ENCODE measurements around the gene KCTD13. TPM values are rescaled to one million over a fixed set of nuclear protein-coding genes. Genes with fewer than 3 reads are reported as not detected.
A peak's percentile ranks its signal among the peaks of the same experiment; 100 is the strongest.
"Not testable (repeated sequence)": the region's sequence is repeated elsewhere in the genome, so short reads cannot be mapped to it uniquely, and the experiment has no call there.

The KCTD13 gene
- total RNA-seq, 3 donors from 2014 or later = 22.2 to 25.8 (median 22.9) TPM

DNA sequence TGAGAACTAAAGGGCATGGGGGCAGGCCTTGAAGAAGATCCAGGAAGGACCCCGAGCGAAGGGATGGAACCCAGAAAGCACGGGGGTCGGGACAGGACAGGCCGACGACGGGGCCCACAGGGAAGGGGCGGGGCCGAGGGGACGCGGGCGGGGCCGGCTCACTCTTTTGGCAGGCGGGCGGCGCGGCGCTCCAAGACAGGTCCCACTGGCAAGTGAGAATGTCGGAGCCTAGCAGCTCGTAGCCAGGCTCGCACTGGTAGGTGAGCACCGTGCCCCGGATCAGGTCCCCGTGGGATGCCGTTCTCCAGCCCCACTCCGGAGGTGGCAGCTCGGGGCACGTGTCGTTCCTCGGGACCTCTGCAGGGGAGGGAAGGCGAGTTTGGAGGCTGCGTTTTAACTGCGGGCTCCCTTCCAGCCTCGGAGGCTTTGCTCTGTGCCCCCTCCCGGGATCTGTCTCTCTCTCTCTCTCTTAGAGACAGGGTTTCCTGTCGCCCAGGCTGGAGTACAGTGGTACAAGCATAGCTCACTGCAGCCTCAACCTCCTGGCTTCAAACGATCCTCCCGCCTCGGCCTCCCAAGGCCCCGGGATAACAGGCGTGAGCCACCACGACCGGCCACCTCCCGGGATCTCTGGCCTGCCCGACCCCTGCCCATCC lies 49.3 kb downstream of the KCTD13 start:
- ATAC-seq (no peak), DNase-seq (peak in 1 of 3 donors; percentile 48)
- Histone ChIP-seq H3K36me3 (ENCODE audit: low read depth) (no peaks in the 10 kb centered on the region), H3K9me3 (no peaks in the 10 kb centered on the region), H3K4me1 (ENCODE audit: low read depth) (no peaks in the 10 kb centered on the region), H3K4me3 (no peak overlapping the region)
- TF ChIP-seq CTCF (IDR thresholded peaks at IDR 0.05) = no peak
- intact Hi-C loops (cut with DNase I, micrococcal nuclease) = no loop called here

- DNase-seq (no peak), ATAC-seq (no peak)
- no peak for TF ChIP-seq CTCF (IDR thresholded peaks at IDR 0.05)
- Histone ChIP-seq H3K9me3 (no peaks in the 10 kb centered on the region), H3K36me3 (ENCODE audit: low read depth) (no peaks in the 10 kb centered on the region), H3K4me3 (no peak overlapping the region), H3K4me1 (ENCODE audit: low read depth) (no peaks in the 10 kb centered on the region)
- intact Hi-C loops (cut with DNase I, micrococcal nuclease) = no loop called here
Observed at GRCh38 chr16:29876217-29876593, 49.8 kb downstream of the KCTD13 start.

GRCh38 chr16:29875206-29875605 lies 50.8 kb downstream of the KCTD13 start:
- DNase-seq (no peak), ATAC-seq (no peak)
- intact Hi-C loops (cut with DNase I, micrococcal nuclease) = no loop called here
- no peaks in the 10 kb centered on the region for H3K4me1 ChIP-seq (ENCODE audit: low read depth)
- TF ChIP-seq CTCF (IDR thresholded peaks at IDR 0.05) = no peak
- H3K4me3 ChIP-seq = no peak overlapping the region
- no peaks in the 10 kb centered on the region for H3K36me3 ChIP-seq (ENCODE audit: low read depth)
- H3K9me3 ChIP-seq = no peaks in the 10 kb centered on the region

DNA sequence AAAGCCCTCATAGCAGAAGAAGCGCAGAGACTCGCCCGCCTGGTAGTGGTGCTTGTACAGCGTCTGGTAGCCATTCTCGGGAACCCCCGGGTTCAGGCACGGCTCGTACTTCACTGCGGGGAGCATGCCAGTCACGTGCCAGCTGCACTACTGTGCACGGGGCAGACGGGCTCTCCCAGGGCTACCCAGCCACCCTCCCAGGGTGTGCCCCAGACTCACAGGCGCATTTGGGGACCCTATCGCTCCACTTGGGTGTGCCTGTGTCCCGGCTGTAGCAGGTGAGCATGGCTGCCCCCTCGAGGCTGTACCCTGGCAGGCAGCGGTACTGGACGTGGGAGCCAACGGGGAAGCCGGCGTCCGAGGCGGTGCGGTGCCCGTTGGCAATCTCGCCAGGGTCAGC lies 52.7 kb downstream of the KCTD13 start:
- TF ChIP-seq CTCF (IDR thresholded peaks at IDR 0.05) = no peak
- ATAC-seq (no peak), DNase-seq (no peak)
- no peaks in the 10 kb centered on the region for H3K4me1 ChIP-seq (ENCODE audit: low read depth)
- H3K4me3 ChIP-seq = no peak overlapping the region
- intact Hi-C loops (cut with DNase I, micrococcal nuclease) = no loop called here
- no peaks in the 10 kb centered on the region for H3K36me3 ChIP-seq (ENCODE audit: low read depth)
- H3K9me3 ChIP-seq = no peaks in the 10 kb centered on the region

DNA sequence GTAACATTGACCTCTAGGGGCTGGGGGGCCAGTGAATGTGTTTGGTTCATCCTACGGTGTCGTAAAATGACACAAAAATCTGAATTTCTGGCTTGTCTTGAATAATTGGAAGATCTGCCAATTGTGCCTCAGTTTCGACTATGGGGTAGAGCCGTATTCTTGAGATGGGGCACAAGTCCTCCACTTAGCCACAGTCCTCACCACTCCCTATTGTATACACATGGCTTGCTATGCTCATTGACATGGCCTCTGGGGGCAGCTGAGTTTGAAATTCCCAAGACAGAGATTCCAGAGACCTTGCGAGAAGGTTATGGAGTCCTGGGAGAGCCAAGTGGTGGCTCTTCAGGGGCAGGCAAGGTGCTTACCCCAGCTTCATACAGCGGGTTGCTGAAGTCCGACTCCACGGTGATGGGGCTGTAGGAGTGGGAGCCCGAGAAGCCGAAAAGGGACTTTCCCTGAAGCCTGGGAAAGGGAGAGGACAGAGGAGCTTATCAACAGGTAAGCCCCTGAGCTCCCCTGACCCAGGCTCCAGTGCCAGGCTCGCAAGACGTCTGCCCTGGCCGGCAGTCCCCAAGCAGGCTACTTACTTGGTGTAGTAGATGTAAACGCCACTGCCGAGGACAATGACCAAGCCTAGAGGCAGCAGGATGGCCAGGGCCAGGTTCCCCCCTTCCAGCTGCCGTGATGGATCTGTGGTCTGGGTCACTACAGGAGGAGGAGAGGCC lies 54.0 kb downstream of the KCTD13 start:
- intact Hi-C loops (cut with DNase I, micrococcal nuclease) = no loop called here
- no peaks in the 10 kb centered on the region for H3K4me1 ChIP-seq (ENCODE audit: low read depth)
- H3K4me3 ChIP-seq = no peak overlapping the region
- DNase-seq = no peak
- H3K9me3 ChIP-seq = no peaks in the 10 kb centered on the region
- no peak for ATAC-seq
- no peaks in the 10 kb centered on the region for H3K36me3 ChIP-seq (ENCODE audit: low read depth)
- TF ChIP-seq CTCF (IDR thresholded peaks at IDR 0.05) = no peak

GRCh38 chr16:29869067-29869466 lies 57.0 kb downstream of the KCTD13 start:
- H3K4me3 ChIP-seq; ATAC-seq; H3K9me3 ChIP-seq; H3K36me3 ChIP-seq (ENCODE audit: low read depth); H3K4me1 ChIP-seq (ENCODE audit: low read depth); DNase-seq; intact Hi-C loops (cut with DNase I, micrococcal nuclease): not testable (repeated sequence)

All from mucosa of descending colon (tissue), 3 donors.